ENCODE measurements around the gene TIMM44.

GRCh38 chr19:7900931-7901330 is 42.5 kb downstream of the TIMM44 start:
- TF ChIP-seq MXI1 (IDR thresholded peaks at IDR 0.05; ENCODE audit: low read depth, low read length) (no peak), CTCF (IDR thresholded peaks at IDR 0.05 in 2 of 3, conservative IDR thresholded peaks at IDR 0.05 in 1 of 3; ENCODE audit: control insufficient read depth in 2 of 3, extremely low read depth in 1 of 3, insufficient read depth in 1 of 3, low read depth in 3 of 3, low read length in 3 of 3) (no peak), WRNIP1 (IDR thresholded peaks at IDR 0.05; ENCODE audit: borderline replicate concordance, low read depth, low read length) (no peak), ELK1 (IDR thresholded peaks at IDR 0.05; ENCODE audit: low read depth, low read length) (no peak), YY1 (IDR thresholded peaks at IDR 0.05; ENCODE audit: low read depth, low read length) (no peak), POLR2A (IDR thresholded peaks at IDR 0.05; ENCODE audit: low read depth, low read length) (no peak), PAX5 (IDR thresholded peaks at IDR 0.05; ENCODE audit: borderline replicate concordance, low read depth, low read length) (no peak), EP300 (IDR thresholded peaks at IDR 0.05; ENCODE audit: borderline replicate concordance in 1 of 2, control insufficient read depth in 1 of 2, low read depth in 2 of 2, low read length in 2 of 2) (no peak), EZH2 (IDR thresholded peaks at IDR 0.05; ENCODE audit: borderline replicate concordance, control insufficient read depth, low read depth, low read length) (no peak), FOS (IDR thresholded peaks at IDR 0.05; ENCODE audit: borderline replicate concordance, extremely low read depth, insufficient read length) (no peak), TBL1XR1 (IDR thresholded peaks at IDR 0.05; ENCODE audit: low read depth, low read length) (no peak), ATF3 (IDR thresholded peaks at IDR 0.05; ENCODE audit: borderline replicate concordance, extremely low read depth, low read depth, low read length) (no peak), E2F4 (IDR thresholded peaks at IDR 0.05; ENCODE audit: low read depth, low read length) (no peak)

Data from GM12878 (cell line).